Neural cell (in vitro differentiated cells): Measurements from ENCODE around the gene NYAP1.

Experiments used
- EP300 ChIP-seq: fragments of 450-650 bp; conservative IDR thresholded peaks from 2 replicates; pipeline ENCODE4 v1.6.1; 2014; ENCODE audit warnings: antibody characterized with exemption, mild to moderate bottlenecking, moderate library complexity; ENCODE audit not compliant: poor library complexity, severe bottlenecking
- EZH2 ChIP-seq: fragments of 200-600, 300-800 bp; shearing (Covaris generic), sonication (generic); IDR thresholded peaks from 2 replicates; pipeline ENCODE4 v1.6.1; 2014; ENCODE audit warnings: antibody characterized with exemption, low read length, borderline replicate concordance, mild to moderate bottlenecking; ENCODE audit not compliant: insufficient read depth, poor library complexity, severe bottlenecking
- MXI1 ChIP-seq: fragments of 450-650 bp; conservative IDR thresholded peaks from 2 replicates; pipeline ENCODE4 v1.6.1; 2014; ENCODE audit warnings: antibody characterized with exemption, mild to moderate bottlenecking; ENCODE audit not compliant: poor library complexity, severe bottlenecking
- POLR2AphosphoS5 ChIP-seq: IDR thresholded peaks from 2 replicates; pipeline ENCODE4 v1.6.1; 2012
- SMC3 ChIP-seq: fragments of 450-650 bp; conservative IDR thresholded peaks from 2 replicates; pipeline ENCODE4 v1.6.1; 2014; ENCODE audit warnings: antibody characterized with exemption, mild to moderate bottlenecking, moderate library complexity; ENCODE audit not compliant: poor library complexity
- TF ChIP-seq, protein P1 (sequence below): fragments of 450-650 bp; IDR thresholded peaks from 2 replicates; pipeline ENCODE4 v1.5.1; 2014; ENCODE audit warnings: antibody characterized with exemption, mild to moderate bottlenecking, moderate library complexity; ENCODE audit not compliant: poor library complexity, severe bottlenecking

DNA sequence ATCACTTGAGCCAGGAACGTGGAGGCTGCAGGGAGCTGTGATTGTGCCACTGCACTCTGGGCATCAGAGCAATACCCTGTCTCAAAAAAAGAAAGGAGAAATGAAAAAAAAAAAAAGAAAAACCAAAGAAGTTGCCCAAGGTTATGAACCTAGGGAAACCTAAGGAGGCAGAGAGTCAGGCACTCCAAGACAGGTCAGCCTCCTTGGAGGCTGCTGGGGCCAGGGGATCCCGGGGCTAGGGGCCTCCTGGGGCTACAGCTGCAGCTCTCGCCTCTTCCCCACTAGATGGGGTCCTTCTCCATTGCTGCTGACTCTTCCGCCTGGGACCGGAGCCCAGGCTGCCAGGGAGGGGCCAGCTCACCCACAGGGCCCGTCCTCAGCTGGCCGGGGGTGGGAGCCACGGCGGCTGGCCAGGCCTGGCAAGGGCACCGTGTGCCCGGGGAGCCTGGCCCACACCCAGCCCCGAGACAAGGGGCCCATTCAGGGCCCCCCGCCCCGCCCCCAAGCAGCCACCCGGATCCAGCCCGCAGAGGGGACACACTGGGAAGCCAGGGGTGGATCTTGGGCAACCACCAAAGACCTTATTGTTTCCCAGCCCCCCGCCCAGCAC, 17.9 kb upstream of the NYAP1 start:
- no peak for TF ChIP-seq EZH2
- TF ChIP-seq, protein P1, sequence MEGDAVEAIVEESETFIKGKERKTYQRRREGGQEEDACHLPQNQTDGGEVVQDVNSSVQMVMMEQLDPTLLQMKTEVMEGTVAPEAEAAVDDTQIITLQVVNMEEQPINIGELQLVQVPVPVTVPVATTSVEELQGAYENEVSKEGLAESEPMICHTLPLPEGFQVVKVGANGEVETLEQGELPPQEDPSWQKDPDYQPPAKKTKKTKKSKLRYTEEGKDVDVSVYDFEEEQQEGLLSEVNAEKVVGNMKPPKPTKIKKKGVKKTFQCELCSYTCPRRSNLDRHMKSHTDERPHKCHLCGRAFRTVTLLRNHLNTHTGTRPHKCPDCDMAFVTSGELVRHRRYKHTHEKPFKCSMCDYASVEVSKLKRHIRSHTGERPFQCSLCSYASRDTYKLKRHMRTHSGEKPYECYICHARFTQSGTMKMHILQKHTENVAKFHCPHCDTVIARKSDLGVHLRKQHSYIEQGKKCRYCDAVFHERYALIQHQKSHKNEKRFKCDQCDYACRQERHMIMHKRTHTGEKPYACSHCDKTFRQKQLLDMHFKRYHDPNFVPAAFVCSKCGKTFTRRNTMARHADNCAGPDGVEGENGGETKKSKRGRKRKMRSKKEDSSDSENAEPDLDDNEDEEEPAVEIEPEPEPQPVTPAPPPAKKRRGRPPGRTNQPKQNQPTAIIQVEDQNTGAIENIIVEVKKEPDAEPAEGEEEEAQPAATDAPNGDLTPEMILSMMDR, result no peak
- no peak for TF ChIP-seq SMC3
- TF ChIP-seq POLR2AphosphoS5, result no peak
- TF ChIP-seq EP300, result no peak
- TF ChIP-seq MXI1, result no peak
